Naive thymus-derived CD4-positive, alpha-beta T cell (primary cell): ENCODE measurements around the gene CCL17. TPM values are rescaled to one million over a fixed set of nuclear protein-coding genes. Genes with fewer than 3 reads are reported as not detected.

Experiments
- ATAC-seq: fragments of 150-1000 bp; cut with Tn5 transposase; 2 replicates; pipeline ENCODE4 v1.10.0; 2021; ENCODE audit warnings: mild to moderate bottlenecking, moderate library complexity
- CTCF ChIA-PET: fragments of 350-600 bp; sonication (Branson Sonifier 250); formaldehyde crosslinking; loops from one replicate; lab custom pipeline; 2021; ENCODE audit warnings: antibody characterized with exemption; lab: Charles Lee
- POLR2A ChIA-PET: fragments of 350-600 bp; sonication (Branson Sonifier 250); formaldehyde crosslinking; loops from one replicate; lab custom pipeline; 2021; ENCODE audit warnings: antibody characterized with exemption, inconsistent platforms; lab: Charles Lee
- DNase-seq, 9 donors: peaks; one replicate each; pipeline versions ENCODE4 v3.0.0 to v3.0.0-alpha.2; 2020 to 2022; ENCODE audit warnings: mixed read lengths in 1 of 9
- H3K27ac ChIP-seq: one replicate; pipeline ENCODE4 v1.7.0; 2013; ENCODE audit warnings: mild to moderate bottlenecking, low read depth, low read length, moderate library complexity
- H3K27me3 ChIP-seq, 2 donors: one replicate each; pipeline ENCODE4 v1.7.0; 2013; ENCODE audit warnings: low read length in 2 of 2, mild to moderate bottlenecking in 2 of 2, moderate library complexity in 2 of 2; ENCODE audit not compliant: control insufficient read depth in 2 of 2, insufficient read depth in 2 of 2
- H3K36me3 ChIP-seq, 3 experiments: 1 replicate in 2 of 3; 2 replicates in 1 of 3; pipeline ENCODE4 v1.7.0; 2013; ENCODE audit warnings: low read length in 3 of 3, mild to moderate bottlenecking in 3 of 3, moderate library complexity in 1 of 3; ENCODE audit not compliant: insufficient read depth in 3 of 3, control insufficient read depth in 2 of 3
- H3K4me1 ChIP-seq, 2 donors: one replicate each; pipeline ENCODE4 v1.7.0; 2013; ENCODE audit warnings: low read length in 2 of 2, mild to moderate bottlenecking in 2 of 2, moderate library complexity in 1 of 2; ENCODE audit not compliant: control insufficient read depth in 2 of 2, insufficient read depth in 2 of 2
- H3K4me3 ChIP-seq: 2 replicates; pipeline ENCODE4 v1.7.0; 2013; ENCODE audit warnings: mild to moderate bottlenecking, low read length
- H3K9me3 ChIP-seq, 3 experiments: 1 replicate in 2 of 3; 2 replicates in 1 of 3; pipeline ENCODE4 v1.7.0; 2013; ENCODE audit warnings: low read length in 3 of 3; ENCODE audit not compliant: control insufficient read depth in 2 of 3
- H3K27ac Mint-ChIP-seq, 9 donors: one replicate each; pipeline ENCODE4 v1.8.0; 2020 to 2022; ENCODE audit warnings: mixed read lengths in 9 of 9, mild to moderate bottlenecking in 8 of 9, moderate library complexity in 5 of 9, inconsistent platforms in 2 of 9
- H3K27me3 Mint-ChIP-seq, 5 donors: one replicate each; pipeline ENCODE4 v1.8.0; 2021 to 2022; ENCODE audit warnings: mixed read lengths in 5 of 5, mild to moderate bottlenecking in 1 of 5
- H3K36me3 Mint-ChIP-seq, 5 donors: one replicate each; pipeline ENCODE4 v1.8.0; 2020 to 2022; ENCODE audit warnings: mixed read lengths in 5 of 5, mild to moderate bottlenecking in 3 of 5, inconsistent platforms in 1 of 5
- H3K4me1 Mint-ChIP-seq, 7 donors: one replicate each; pipeline ENCODE4 v1.8.0; 2020 to 2022; ENCODE audit warnings: mixed read lengths in 7 of 7, mild to moderate bottlenecking in 3 of 7, inconsistent platforms in 1 of 7
- H3K4me3 Mint-ChIP-seq, 10 donors: one replicate each; pipeline ENCODE4 v1.8.0; 2020 to 2022; ENCODE audit warnings: mild to moderate bottlenecking in 10 of 10, mixed read lengths in 10 of 10, moderate library complexity in 6 of 10, inconsistent platforms in 2 of 10
- H3K9me3 Mint-ChIP-seq, 11 donors: one replicate each; pipeline ENCODE4 v1.8.0; 2020 to 2022; ENCODE audit warnings: mixed read lengths in 11 of 11, mild to moderate bottlenecking in 4 of 11, inconsistent platforms in 1 of 11, moderate library complexity in 1 of 11
- intact Hi-C, 2 donors: fragments of 100-400 bp; cut with micrococcal nuclease; formaldehyde crosslinking; loops; one replicate each; pipeline ENCODE4 v1.15.1; 2023
- polyA plus RNA-seq, 2 donors: library from polyadenylated mRNA; unstranded; fragments of 300-500 nt; fragmentation: Illumina TruSeq; gene quantifications; one replicate each; pipeline ENCODE4 v1.2.3, GENCODE V29; 2021
- total RNA-seq, 6 experiments: library from RNA in 5 of 6; stranded (reverse) in 5 of 6; gene quantifications; 1 replicate in 5 of 6; 2 replicates in 1 of 6; pipeline ENCODE4 v1.2.3 and lab custom pipeline; 2021 to 2026

The CCL17 gene
- total RNA-seq (under 1 TPM in 1 of 5 experiments, not detected in 4; 0.60 TPM), polyA plus RNA-seq (not detected), total RNA-seq (lab: John Stamatoyannopoulos, UW) (not detected)

- no peaks in the 10 kb centered on the region for H3K9me3 Mint-ChIP-seq
- DNase-seq (no peak), ATAC-seq (no peak)
- no peaks in the 10 kb centered on the region for H3K27me3 Mint-ChIP-seq
- no peaks in the 10 kb centered on the region for H3K36me3 Mint-ChIP-seq
- intact Hi-C loops: no loop called here
- CTCF ChIA-PET: no interaction called here
- Histone ChIP-seq H3K36me3 (no peaks in the 10 kb centered on the region), H3K4me1 (no peaks in the 10 kb centered on the region), H3K4me3 (no peak within 1 kb of the TSS), H3K27me3 (no peaks in the 10 kb centered on the region), H3K27ac (no peak within 1 kb of the TSS), H3K9me3 (no peaks in the 10 kb centered on the region)
- H3K4me3 Mint-ChIP-seq: no peak within 1 kb of the TSS
- peaks cover 0 to 9% (median 3%) of the 10 kb centered on the region in 7 donors for H3K4me1 Mint-ChIP-seq
- peak within 1 kb of the TSS in 2 of 9 donors; percentile 46 to 51 for H3K27ac Mint-ChIP-seq
- POLR2A ChIA-PET: no interaction called here
Measured at GRCh38 chr16:57403965-57404817, at the start of gene CCL17. Gene CCL17, plus strand, starts transcription at chr16:57404767. Its CDS starts 9,166 bp downstream, at chr16:57413933.

- no peak for ATAC-seq
- CTCF ChIA-PET: interaction anchor here (0.6 kb wide), 1 partner anchor 13 kb away, joined by 4 read pairs; no protein-coding TSS in a partner anchor
- Mint-ChIP-seq H3K27ac (peak overlapping the region in 1 of 9 donors; percentile 34), H3K4me3 (no peak overlapping the region), H3K4me1 (no peaks in the 10 kb centered on the region), H3K36me3 (no peaks in the 10 kb centered on the region), H3K9me3 (no peaks in the 10 kb centered on the region), H3K27me3 (peaks cover 0 to 12% (median 0%) of the 10 kb centered on the region in 5 donors)
- Histone ChIP-seq H3K27me3 (no peaks in the 10 kb centered on the region), H3K4me3 (no peak overlapping the region), H3K36me3 (no peaks in the 10 kb centered on the region), H3K27ac (no peak overlapping the region), H3K9me3 (no peaks in the 10 kb centered on the region), H3K4me1 (no peaks in the 10 kb centered on the region)
- DNase-seq: no peak
- intact Hi-C loops: no loop called here
- POLR2A ChIA-PET: no interaction called here
Measured at GRCh38 chr16:57355898-57356414, 48.6 kb upstream of the CCL17 start.

DNA sequence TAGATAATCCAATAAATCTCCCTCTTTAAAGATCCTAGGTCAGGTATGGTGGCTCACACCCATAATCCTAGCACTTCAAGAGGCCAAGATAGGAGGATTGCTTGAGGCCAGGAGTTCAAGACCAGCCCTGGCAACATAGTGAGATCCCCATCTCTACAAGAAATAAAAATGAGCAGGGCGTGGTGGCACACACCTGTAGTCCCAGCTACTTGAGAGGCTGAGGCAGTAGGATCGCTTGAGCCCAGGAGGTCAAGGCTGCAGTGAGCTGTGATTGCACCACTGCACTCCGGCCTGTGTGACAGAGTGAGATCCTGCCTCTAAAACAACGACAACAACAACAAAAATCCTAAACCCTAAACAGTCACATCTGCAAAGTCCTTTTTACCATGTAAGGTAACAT, 48.0 kb upstream of the CCL17 start:
- peak overlapping the region in 1 of 9 donors; percentile 34 for H3K27ac Mint-ChIP-seq
- no peak overlapping the region for H3K27ac ChIP-seq
- H3K4me3 Mint-ChIP-seq: no peak overlapping the region
- POLR2A ChIA-PET: no interaction called here
- ATAC-seq: no peak
- H3K27me3 ChIP-seq: no peaks in the 10 kb centered on the region
- intact Hi-C loops: no loop called here
- no peaks in the 10 kb centered on the region for H3K36me3 Mint-ChIP-seq
- no peaks in the 10 kb centered on the region for H3K4me1 Mint-ChIP-seq
- H3K36me3 ChIP-seq: no peaks in the 10 kb centered on the region
- peaks cover 0 to 12% (median 0%) of the 10 kb centered on the region in 5 donors for H3K27me3 Mint-ChIP-seq
- H3K4me1 ChIP-seq: no peaks in the 10 kb centered on the region
- CTCF ChIA-PET: no interaction called here
- H3K4me3 ChIP-seq: no peak overlapping the region
- H3K9me3 ChIP-seq: no peaks in the 10 kb centered on the region
- no peak for DNase-seq
- H3K9me3 Mint-ChIP-seq: no peaks in the 10 kb centered on the region

GRCh38 chr16:57357330-57358085, 47.1 kb upstream of the CCL17 start:
- no peak for DNase-seq
- CTCF ChIA-PET: no interaction called here

GRCh38 chr16:57358086-57358420, 46.5 kb upstream of the CCL17 start:
- H3K4me3 Mint-ChIP-seq: no peak overlapping the region

More at GRCh38 chr16:57357330-57358085, 47.1 kb upstream of the CCL17 start:
- no peaks in the 10 kb centered on the region for H3K9me3 ChIP-seq
- no peaks in the 10 kb centered on the region for H3K4me1 Mint-ChIP-seq
- intact Hi-C loops: no loop called here
- POLR2A ChIA-PET: no interaction called here
- no peaks in the 10 kb centered on the region for H3K4me1 ChIP-seq
- H3K27me3 ChIP-seq: no peaks in the 10 kb centered on the region
- H3K36me3 Mint-ChIP-seq: no peaks in the 10 kb centered on the region
- H3K36me3 ChIP-seq: no peaks in the 10 kb centered on the region
- no peak overlapping the region for H3K4me3 ChIP-seq
- H3K9me3 Mint-ChIP-seq: no peaks in the 10 kb centered on the region
- H3K27me3 Mint-ChIP-seq: peaks cover 0 to 3% (median 0%) of the 10 kb centered on the region in 5 donors
- no peak overlapping the region for H3K27ac Mint-ChIP-seq
- peak; percentile 57 for ATAC-seq
- no peak overlapping the region for H3K27ac ChIP-seq
- no peak overlapping the region for H3K4me3 Mint-ChIP-seq

DNA sequence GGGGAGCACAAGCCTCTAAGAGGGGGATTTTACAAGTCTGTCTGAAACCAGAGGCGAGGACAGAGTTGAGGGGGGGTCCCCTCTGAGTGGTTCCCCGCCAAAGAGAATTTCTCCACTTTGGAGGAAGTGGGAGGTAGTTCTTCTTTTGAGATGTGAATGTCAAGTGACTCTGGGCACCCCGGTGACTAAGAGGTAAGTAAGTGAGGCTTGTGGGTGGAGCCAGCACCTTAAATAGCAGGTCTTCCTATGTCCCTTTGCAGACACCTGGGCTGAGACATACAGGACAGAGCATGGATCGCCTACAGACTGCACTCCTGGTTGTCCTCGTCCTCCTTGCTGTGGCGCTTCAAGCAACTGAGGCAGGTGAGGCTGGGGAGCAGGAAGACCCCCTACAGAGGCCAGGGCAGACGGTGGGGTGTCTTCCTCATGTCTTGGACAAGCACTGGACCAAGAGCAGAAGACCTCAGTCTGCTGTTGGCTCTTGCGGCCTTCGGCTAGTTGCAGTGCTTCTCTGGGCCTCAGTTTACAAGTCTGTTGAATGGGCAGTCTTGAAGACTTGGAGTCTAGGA, 46.0 kb upstream of the CCL17 start, which contains the start of gene CCL22:
Gene CCL22, plus strand, starts transcription at position 257 of the 569 bp plus-strand sequence. Its CDS starts 34 bp downstream, at position 291.
- Mint-ChIP-seq H3K9me3 (no peaks in the 10 kb centered on the region), H3K36me3 (no peaks in the 10 kb centered on the region), H3K4me1 (no peaks in the 10 kb centered on the region), H3K4me3 (no peak within 1 kb of the TSS), H3K27ac (no peak within 1 kb of the TSS), H3K27me3 (peaks cover 0 to 3% (median 0%) of the 10 kb centered on the region in 5 donors)
- H3K4me3 ChIP-seq: no peak within 1 kb of the TSS
- intact Hi-C loops: no loop called here
- H3K9me3 ChIP-seq: no peaks in the 10 kb centered on the region
- DNase-seq (no peak), ATAC-seq (peak; percentile 34)
- H3K36me3 ChIP-seq: no peaks in the 10 kb centered on the region
- POLR2A ChIA-PET: no interaction called here
- no peaks in the 10 kb centered on the region for H3K27me3 ChIP-seq
- H3K4me1 ChIP-seq: no peaks in the 10 kb centered on the region
- CTCF ChIA-PET: no interaction called here
- H3K27ac ChIP-seq: no peak within 1 kb of the TSS

More at GRCh38 chr16:57358086-57358420, 46.5 kb upstream of the CCL17 start:
- Mint-ChIP-seq H3K4me1 (no peaks in the 10 kb centered on the region), H3K27me3 (peaks cover 0 to 3% (median 0%) of the 10 kb centered on the region in 5 donors), H3K9me3 (no peaks in the 10 kb centered on the region), H3K36me3 (no peaks in the 10 kb centered on the region), H3K27ac (no peak overlapping the region)
- H3K27me3 ChIP-seq: no peaks in the 10 kb centered on the region
- ChIA-PET POLR2A (no interaction called here), CTCF (no interaction called here)
- ATAC-seq (no peak), DNase-seq (no peak)
- no peak overlapping the region for H3K4me3 ChIP-seq
- H3K4me1 ChIP-seq: no peaks in the 10 kb centered on the region
- no peaks in the 10 kb centered on the region for H3K9me3 ChIP-seq
- intact Hi-C loops: no loop called here
- no peaks in the 10 kb centered on the region for H3K36me3 ChIP-seq
- H3K27ac ChIP-seq: no peak overlapping the region
